H1 (cell line): ENCODE results near the gene EXD3. TPM values are rescaled to one million over a fixed set of nuclear protein-coding genes. Genes with fewer than 3 reads are reported as not detected.

Experiments used
- FOSL1 ChIP-seq: IDR thresholded peaks from 2 replicates; pipeline ENCODE4 v1.6.1; 2011; ENCODE audit warnings: mild to moderate bottlenecking, low read depth, low read length, moderate library complexity; ENCODE audit not compliant: insufficient read depth
- POLR2A ChIP-seq, 2 experiments: IDR thresholded peaks; 1 replicate in 1 of 2; 2 replicates in 1 of 2; pipeline ENCODE4 v1.6.1; 2011; ENCODE audit warnings: low read depth in 2 of 2, low read length in 2 of 2, mild to moderate bottlenecking in 2 of 2; ENCODE audit errors: control extremely low read depth in 1 of 2
- SIX5 ChIP-seq: IDR thresholded peaks from 2 replicates; pipeline ENCODE4 v1.6.1; 2011; ENCODE audit warnings: mild to moderate bottlenecking, low read depth, low read length
- polyA plus RNA-seq, 7 experiments: library from polyadenylated mRNA; depleted of rRNA in 3 of 7; stranded (reverse) in 5 of 7; unstranded in 2 of 7; fragments of >200 nt in 5 of 7; fragments of 200-250 nt in 2 of 7; gene quantifications; 1 replicate in 5 of 7; 2 replicates in 1 of 7; 4 replicates in 1 of 7; pipeline versions ENCODE4 v1.2.1 to v1.2.3, GENCODE V29; 2011 to 2013; ENCODE audit warnings: missing spikeins in 2 of 7, mixed read lengths in 2 of 7
- total RNA-seq: library from RNA; stranded (reverse); fragmentation: NEBNext Ultra II Directional; extraction: Animal tissue kit (Norgen Biotek cat#: 25700); gene quantifications from 2 replicates; pipeline ENCODE4 v1.2.1, GENCODE V29; 2021

Gene EXD3
- total and polyA plus RNA-seq, 2 of the 8 experiments (the other 6 are each of a cell fraction or from before 2014, with no cell fraction given), result 7.2 to 9.4 TPM

- TF ChIP-seq FOSL1 (no peak), POLR2A (IDR thresholded peaks at IDR 0.05; ENCODE audit: control extremely low read depth in 1 of 2, low read depth in 2 of 2, low read length in 2 of 2) (no peak), SIX5 (no peak)
Observed at GRCh38 chr9:137462396-137462985, 39.5 kb upstream of the EXD3 start (continued).
